Type B pancreatic cell (in vitro differentiated cells): ENCODE results near the gene ARMH4. TPM values are rescaled to one million over a fixed set of nuclear protein-coding genes. Genes with fewer than 3 reads are reported as not detected.

Experiments
- DNase-seq: peaks from one replicate; pipeline ENCODE4 v3.0.0; 2021; ENCODE audit warnings: mixed read lengths; ENCODE audit not compliant: unreplicated experiment; ENCODE audit errors: extremely low spot score
- H3K27ac Mint-ChIP-seq: 2 replicates; pipeline ENCODE4 v1.8.0; 2021; ENCODE audit warnings: mild to moderate bottlenecking, mixed read lengths
- H3K27me3 Mint-ChIP-seq: 2 replicates; pipeline ENCODE4 v1.8.0; 2021; ENCODE audit warnings: mixed read lengths
- H3K36me3 Mint-ChIP-seq: 2 replicates; pipeline ENCODE4 v1.8.0; 2021; ENCODE audit warnings: mixed read lengths
- H3K4me1 Mint-ChIP-seq: one replicate; pipeline ENCODE4 v1.8.0; 2021; ENCODE audit warnings: mixed read lengths; ENCODE audit not compliant: unreplicated experiment
- H3K4me3 Mint-ChIP-seq: 2 replicates; pipeline ENCODE4 v1.8.0; 2021; ENCODE audit warnings: mild to moderate bottlenecking, mixed read lengths
- H3K9me3 Mint-ChIP-seq: 2 replicates; pipeline ENCODE4 v1.8.0; 2021; ENCODE audit warnings: mixed read lengths
- CTCF ChIP-seq: fragments of 200-600 bp; sonication (generic); conservative IDR thresholded peaks from 2 replicates; pipeline ENCODE4 v1.5.0; 2021; ENCODE audit warnings: antibody characterized with exemption, mild to moderate bottlenecking
- total RNA-seq: library from RNA; stranded (reverse); gene quantifications from 2 replicates; pipeline ENCODE4 v1.2.1, GENCODE V29; 2021; ENCODE audit warnings: low replicate concordance

Gene ARMH4
- total RNA-seq, 1 donor from 2014 or later: 22.0 TPM

- Mint-ChIP-seq H3K27ac (no peak overlapping the region), H3K9me3 (no peaks in the 10 kb centered on the region), H3K4me3 (no peak overlapping the region), H3K4me1 (no peaks in the 10 kb centered on the region), H3K27me3 (no peaks in the 10 kb centered on the region), H3K36me3 (no peaks in the 10 kb centered on the region)
- peak; percentile 14 for TF ChIP-seq CTCF
- DNase-seq: no peak
These were observed 137.2 kb downstream of the ARMH4 start for GRCh38 chr14:58014778-58015177.

GRCh38 chr14:58002618-58003017, 149.4 kb downstream of the ARMH4 start:
- Mint-ChIP-seq H3K27ac (no peak overlapping the region), H3K9me3 (no peaks in the 10 kb centered on the region), H3K36me3 (no peaks in the 10 kb centered on the region), H3K27me3 (no peaks in the 10 kb centered on the region), H3K4me1 (no peaks in the 10 kb centered on the region), H3K4me3 (no peak overlapping the region)
- no peak for DNase-seq
- no peak for TF ChIP-seq CTCF

GRCh38 chr14:57999979-58000378, 152.0 kb downstream of the ARMH4 start:
- TF ChIP-seq CTCF: no peak
- H3K27me3 Mint-ChIP-seq: no peaks in the 10 kb centered on the region
- H3K27ac Mint-ChIP-seq: no peak overlapping the region
- no peak for DNase-seq
- no peaks in the 10 kb centered on the region for H3K4me1 Mint-ChIP-seq
- no peaks in the 10 kb centered on the region for H3K36me3 Mint-ChIP-seq
- no peaks in the 10 kb centered on the region for H3K9me3 Mint-ChIP-seq
- H3K4me3 Mint-ChIP-seq: no peak overlapping the region

GRCh38 chr14:57999471-57999870, 152.5 kb downstream of the ARMH4 start:
- TF ChIP-seq CTCF: no peak
- H3K9me3 Mint-ChIP-seq: no peaks in the 10 kb centered on the region
- no peak overlapping the region for H3K27ac Mint-ChIP-seq
- H3K36me3 Mint-ChIP-seq: no peaks in the 10 kb centered on the region
- H3K4me3 Mint-ChIP-seq: no peak overlapping the region
- no peaks in the 10 kb centered on the region for H3K27me3 Mint-ChIP-seq
- no peaks in the 10 kb centered on the region for H3K4me1 Mint-ChIP-seq
- no peak for DNase-seq

- Mint-ChIP-seq H3K27ac (no peak overlapping the region), H3K4me3 (no peak overlapping the region), H3K27me3 (no peaks in the 10 kb centered on the region), H3K9me3 (no peaks in the 10 kb centered on the region), H3K36me3 (no peaks in the 10 kb centered on the region), H3K4me1 (no peaks in the 10 kb centered on the region)
- no peak for DNase-seq
- TF ChIP-seq CTCF: no peak
These were observed 153.2 kb downstream of the ARMH4 start for GRCh38 chr14:57998766-57999165.

- Mint-ChIP-seq H3K4me3 (no peak overlapping the region), H3K36me3 (no peaks in the 10 kb centered on the region), H3K27ac (no peak overlapping the region), H3K9me3 (no peaks in the 10 kb centered on the region), H3K27me3 (no peaks in the 10 kb centered on the region), H3K4me1 (peaks cover 5% of the 10 kb centered on the region)
- DNase-seq: no peak
- TF ChIP-seq CTCF: no peak
These were observed 160.7 kb downstream of the ARMH4 start for GRCh38 chr14:57991353-57991752.
